Measurements from ENCODE around the gene VASN. TPM values are rescaled to one million over a fixed set of nuclear protein-coding genes. Genes with fewer than 3 reads are reported as not detected.

The VASN gene
- total and polyA plus RNA-seq, 9 of the 15 experiments (the other 6 are each of a cell fraction or from before 2014, with no cell fraction given): 0.01 to 2.5 (median 0.41) TPM; not detected in 1

- TF ChIP-seq MGA (IDR thresholded peaks at IDR 0.05) (no peak), NRF1 (conservative IDR thresholded peaks at IDR 0.05 in 1 of 2, IDR thresholded peaks at IDR 0.05 in 1 of 2) (no peak), NONO (IDR thresholded peaks at IDR 0.05; ENCODE audit: low read depth in 2 of 2, low read length in 1 of 2) (no peak), SMAD2 (IDR thresholded peaks at IDR 0.05; ENCODE audit: low read depth, low read length) (no peak), BRF1 (IDR thresholded peaks at IDR 0.05; ENCODE audit: borderline replicate concordance, extremely low read depth, insufficient read length) (no peak), YBX1 (IDR thresholded peaks at IDR 0.05) (no peak), ZBTB9 (CRISPR knock-in tag; IDR thresholded peaks at IDR 0.05) (0 out of 2 replicates have a peak, but pooled peaks have one; percentile 49), KLF1 (tag; IDR thresholded peaks at IDR 0.05) (no peak), SREBF2 (CRISPR knock-in tag; IDR thresholded peaks at IDR 0.05) (no peak), MAZ (CRISPR knock-in tag; conservative IDR thresholded peaks at IDR 0.05 in 1 of 2, IDR thresholded peaks at IDR 0.05 in 1 of 2) (peak; percentile 34 to 72; a peak in 2 of 4 replicates), ZNF444 (CRISPR knock-in tag; IDR thresholded peaks at IDR 0.05) (no peak)
Observed at GRCh38 chr16:4370570-4371356, 885 bp upstream of the VASN start (continued).

All from K562 (cell line).